ENCODE data around the gene GM2A. TPM values are rescaled to one million over a fixed set of nuclear protein-coding genes. Genes with fewer than 3 reads are reported as not detected.

The GM2A gene
- total and polyA plus RNA-seq, 9 of the 15 experiments (the other 6 are each of a cell fraction or from before 2014, with no cell fraction given) = 5.8 to 36.0 (median 10.0) TPM

DNA sequence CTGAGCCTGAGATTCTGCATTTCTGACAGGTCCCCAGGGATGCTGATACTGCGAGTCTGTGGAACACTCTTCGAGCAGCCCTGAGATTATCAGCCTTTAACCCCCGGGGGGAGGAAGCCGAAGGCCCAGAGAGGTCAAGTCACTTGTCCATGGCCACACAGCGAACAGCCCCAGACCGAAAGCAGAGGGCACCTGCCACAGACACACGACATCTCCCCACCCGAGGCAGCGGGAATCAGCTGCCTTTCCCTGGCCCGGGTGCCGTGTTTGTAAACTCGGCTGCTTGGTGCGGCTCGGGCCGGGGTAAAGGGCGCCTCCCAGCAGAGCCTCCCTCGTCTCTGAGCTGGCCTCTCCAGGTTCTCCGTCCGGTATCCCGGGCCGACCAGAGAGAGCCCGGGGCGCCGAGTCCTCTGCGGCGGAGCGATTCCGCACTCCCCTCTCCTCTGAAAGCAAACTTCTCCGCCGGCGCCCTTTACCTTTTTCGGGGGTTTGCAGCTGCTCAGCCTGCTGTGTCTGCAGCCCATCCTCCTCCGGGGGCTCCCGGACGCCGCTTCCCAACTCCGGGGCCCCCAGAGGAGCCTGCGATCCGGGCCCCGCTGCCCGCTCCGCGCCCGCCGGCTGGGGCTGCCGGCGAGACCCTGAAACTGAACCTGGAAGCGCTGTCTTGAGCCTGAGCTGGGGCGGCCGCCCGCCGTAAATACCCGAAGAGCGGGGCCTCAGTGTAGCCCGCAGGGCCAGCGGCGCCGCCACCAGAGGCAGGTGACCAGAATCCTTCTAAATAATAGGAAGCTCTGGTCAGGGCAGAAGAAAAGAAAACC is 29.3 kb upstream of the GM2A start, which contains the start of gene CCDC69 (continued):
- no peak for TF ChIP-seq ZNF318 (IDR thresholded peaks at IDR 0.05; ENCODE audit: borderline replicate concordance in 1 of 2, low read depth in 1 of 2)
- TF ChIP-seq CBFB (CRISPR knock-in tag; IDR thresholded peaks at IDR 0.05) = no peak
- no peak for TF ChIP-seq HNRNPLL (IDR thresholded peaks at IDR 0.05; ENCODE audit: low read depth, low read length, poor library complexity, severe bottlenecking)
- no peak for TF ChIP-seq ZNF24 (IDR thresholded peaks at IDR 0.05)
- peak; percentile 49 to 89; a peak in 3 of 4 replicates for TF ChIP-seq RCOR1 (IDR thresholded peaks at IDR 0.05; ENCODE audit: borderline replicate concordance in 1 of 2, low read depth in 2 of 2, low read length in 2 of 2)
- TF ChIP-seq MEF2A (IDR thresholded peaks at IDR 0.05; ENCODE audit: control insufficient read depth, low read depth, low read length) = no peak
- TF ChIP-seq USF1 (CRISPR knock-in tag; IDR thresholded peaks at IDR 0.05) = peak; percentile 26; the same call in 1 of the 2 replicates
- TF ChIP-seq SP1 (CRISPR knock-in tag; IDR thresholded peaks at IDR 0.05) = no peak
- no peak for TF ChIP-seq HOMEZ (CRISPR knock-in tag; IDR thresholded peaks at IDR 0.05)
- TF ChIP-seq HBP1 (CRISPR knock-in tag; IDR thresholded peaks at IDR 0.05) = no peak
- TF ChIP-seq SMARCA4 (IDR thresholded peaks at IDR 0.05) = no peak
- TF ChIP-seq ZNF41 (CRISPR knock-in tag; conservative IDR thresholded peaks at IDR 0.05) = no peak
- peak; percentile 63; the same call in 1 of the 2 replicates for TF ChIP-seq BHLHE40 (IDR thresholded peaks at IDR 0.05; ENCODE audit: low read length)
- TF ChIP-seq ZNF140 (CRISPR knock-in tag; IDR thresholded peaks at IDR 0.05) = no peak
- no peak for TF ChIP-seq MAFG (tag; conservative IDR thresholded peaks at IDR 0.05)
